OCI-LY1 (cell line): ENCODE measurements around the gene CMTM4.

Experiments
- H2AFZ ChIP-seq: fragments of 200-600 bp; sonication (generic), shearing (Covaris generic); 2 replicates; pipeline ENCODE4 v1.6.0; 2014; ENCODE audit warnings: antibody characterized with exemption, mild to moderate bottlenecking, low read length
- H3F3A ChIP-seq: fragments of 200-600 bp; sonication (generic), shearing (Covaris generic); 2 replicates; pipeline ENCODE4 v1.6.0; 2014; ENCODE audit warnings: mild to moderate bottlenecking, antibody characterized with exemption, low read length, moderate library complexity; ENCODE audit not compliant: insufficient read depth
- H3K27ac ChIP-seq: fragments of 200-600 bp; sonication (generic); 2 replicates; pipeline ENCODE4 v1.5.1; 2014; ENCODE audit warnings: low read length, mixed run types, mild to moderate bottlenecking, low read depth; ENCODE audit not compliant: poor library complexity, severe bottlenecking
- H3K27me3 ChIP-seq: fragments of 200-600 bp; sonication (generic); 2 replicates; pipeline ENCODE4 v1.6.0; 2014; ENCODE audit warnings: antibody characterized with exemption, mild to moderate bottlenecking, low read length, moderate library complexity; ENCODE audit not compliant: insufficient read depth
- H3K36me3 ChIP-seq: fragments of 200-600 bp; sonication (generic); 2 replicates; pipeline ENCODE4 v1.6.1; 2014; ENCODE audit warnings: mild to moderate bottlenecking, antibody characterized with exemption, low read length, moderate library complexity, mixed read lengths; ENCODE audit not compliant: insufficient read depth
- H3K4me1 ChIP-seq: fragments of 200-600 bp; sonication (generic); 2 replicates; pipeline ENCODE4 v1.5.1; 2014; ENCODE audit warnings: mild to moderate bottlenecking, low read length, moderate library complexity; ENCODE audit not compliant: insufficient read depth, severe bottlenecking
- H3K4me2 ChIP-seq: fragments of 200-600 bp; sonication (generic), shearing (Covaris generic); 2 replicates; pipeline ENCODE4 v1.6.1; 2014; ENCODE audit warnings: low read length
- H3K4me3 ChIP-seq: fragments of 200-600 bp; sonication (generic); 2 replicates; pipeline ENCODE4 v1.5.1; 2014; ENCODE audit warnings: low read length, low read depth, mild to moderate bottlenecking, mixed read lengths; ENCODE audit not compliant: poor library complexity, severe bottlenecking
- H3K79me2 ChIP-seq: fragments of 200-600 bp; shearing (Covaris generic); 2 replicates; pipeline ENCODE4 v1.6.1; 2016; ENCODE audit warnings: mixed run types, low read length, mixed read lengths; ENCODE audit not compliant: insufficient read depth
- H3K9ac ChIP-seq: fragments of 200-600 bp; sonication (generic), shearing (Covaris generic); 2 replicates; pipeline ENCODE4 v1.6.1; 2014; ENCODE audit warnings: mild to moderate bottlenecking, low read length, mixed read lengths
- H3K9me2 ChIP-seq: fragments of 200-600 bp; sonication (generic), shearing (Covaris generic); 2 replicates; pipeline ENCODE4 v1.6.1; 2014; ENCODE audit warnings: low read depth, mild to moderate bottlenecking, low read length, mixed read lengths
- H3K9me3 ChIP-seq: fragments of 200-600 bp; shearing (Covaris generic); 2 replicates; pipeline ENCODE4 v1.6.1; 2014; ENCODE audit warnings: low read length, mixed read lengths
- H4K20me1 ChIP-seq: fragments of 200-600 bp; sonication (generic), shearing (Covaris generic); 2 replicates; pipeline ENCODE4 v1.6.0; 2016; ENCODE audit warnings: mild to moderate bottlenecking, low read length; ENCODE audit not compliant: insufficient read depth
- CTCF ChIP-seq: fragments of 200-600 bp; sonication (generic), shearing (Covaris generic); IDR thresholded peaks from 2 replicates; pipeline ENCODE4 v1.5.1; 2017; ENCODE audit warnings: mild to moderate bottlenecking, antibody characterized with exemption, low read length, moderate library complexity, mixed read lengths
- EZH2 ChIP-seq: fragments of 200-600 bp; sonication (generic), shearing (Covaris generic); IDR thresholded peaks from 2 replicates; pipeline ENCODE4 v1.8.0; 2017; ENCODE audit warnings: borderline replicate concordance, mixed run types, mild to moderate bottlenecking, antibody characterized with exemption, low read length, moderate library complexity, mixed read lengths

The CMTM4 gene

GRCh38 chr16:66618588-66619375 is 77.8 kb downstream of the CMTM4 start:
- no peaks in the 10 kb centered on the region for H4K20me1 ChIP-seq
- no peak overlapping the region for H2AFZ ChIP-seq
- H3K4me1 ChIP-seq = no peaks in the 10 kb centered on the region
- no peaks in the 10 kb centered on the region for H3K27me3 ChIP-seq
- no peak overlapping the region for H3K27ac ChIP-seq
- TF ChIP-seq CTCF = no peak
- TF ChIP-seq EZH2 = no peak
- no peak overlapping the region for H3K4me3 ChIP-seq
- no peaks in the 10 kb centered on the region for H3K79me2 ChIP-seq
- H3K9ac ChIP-seq = no peak overlapping the region
- no peaks in the 10 kb centered on the region for H3K9me3 ChIP-seq
- H3K9me2 ChIP-seq = no peaks in the 10 kb centered on the region
- H3F3A ChIP-seq = no peaks in the 10 kb centered on the region
- H3K36me3 ChIP-seq = no peaks in the 10 kb centered on the region
- no peak overlapping the region for H3K4me2 ChIP-seq

DNA sequence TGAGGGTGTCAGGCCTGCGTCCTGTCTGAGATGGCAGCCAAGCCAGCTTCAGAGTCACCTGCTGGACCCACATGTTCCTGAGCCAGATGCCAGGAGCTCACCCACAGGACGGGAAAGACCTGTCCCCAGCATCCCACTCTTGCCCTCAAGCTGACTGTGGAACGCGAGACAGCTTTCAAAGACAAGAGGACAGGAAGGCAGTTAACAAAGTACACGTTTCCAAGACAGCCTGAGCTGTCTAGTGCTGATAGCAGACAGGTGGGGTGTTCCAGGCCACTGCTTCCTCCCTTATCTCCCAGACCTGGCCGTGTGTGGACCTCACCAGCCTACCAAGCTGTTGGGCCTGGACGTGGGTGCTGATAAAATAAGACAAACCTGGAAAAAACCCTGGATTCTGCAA is 78.8 kb downstream of the CMTM4 start:
- H4K20me1 ChIP-seq = no peaks in the 10 kb centered on the region
- H2AFZ ChIP-seq = no peak overlapping the region
- H3K9ac ChIP-seq = no peak overlapping the region
- no peaks in the 10 kb centered on the region for H3K9me2 ChIP-seq
- H3K79me2 ChIP-seq = no peaks in the 10 kb centered on the region
- H3F3A ChIP-seq = no peaks in the 10 kb centered on the region
- no peak overlapping the region for H3K4me2 ChIP-seq
- no peak for TF ChIP-seq EZH2
- TF ChIP-seq CTCF = no peak
- no peaks in the 10 kb centered on the region for H3K9me3 ChIP-seq
- peaks cover 6% of the 10 kb centered on the region for H3K36me3 ChIP-seq
- no peak overlapping the region for H3K4me3 ChIP-seq
- no peak overlapping the region for H3K27ac ChIP-seq
- no peaks in the 10 kb centered on the region for H3K27me3 ChIP-seq
- no peaks in the 10 kb centered on the region for H3K4me1 ChIP-seq

- no peaks in the 10 kb centered on the region for H3F3A ChIP-seq
Observed at GRCh38 chr16:66617010-66617434, 79.5 kb downstream of the CMTM4 start.

More at GRCh38 chr16:66617010-66617434, 79.5 kb downstream of the CMTM4 start:
- Histone ChIP-seq H3K9me3 (no peaks in the 10 kb centered on the region), H3K4me3 (no peak overlapping the region), H3K4me2 (no peak overlapping the region), H3K4me1 (no peaks in the 10 kb centered on the region), H2AFZ (no peak overlapping the region), H3K27ac (no peak overlapping the region), H3K79me2 (no peaks in the 10 kb centered on the region), H4K20me1 (no peaks in the 10 kb centered on the region), H3K9ac (no peak overlapping the region), H3K9me2 (no peaks in the 10 kb centered on the region), H3K36me3 (peaks cover 12% of the 10 kb centered on the region), H3K27me3 (no peaks in the 10 kb centered on the region)
- TF ChIP-seq CTCF = no peak
- TF ChIP-seq EZH2 = no peak
